ENCODE data around the gene FAM78B. TPM values are rescaled to one million over a fixed set of nuclear protein-coding genes. Genes with fewer than 3 reads are reported as not detected.

The FAM78B gene
- total and polyA plus RNA-seq, 9 donors = 0.64 to 2.6 (median 1.4) TPM

GRCh38 chr1:166197141-166197540, 30.3 kb upstream of the FAM78B start:
- DNase-seq = no peak
- WGBS, 3 donors = 90 to 95% (median 91%) methylated on average over 1 of the region's 1 CpG

GRCh38 chr1:166193057-166193698, 26.4 kb upstream of the FAM78B start:
- Histone ChIP-seq H3K27ac (no peak overlapping the region), H3K4me3 (no peak overlapping the region), H3K4me1 (ENCODE audit: insufficient read depth) (no peaks in the 10 kb centered on the region), H3K27me3 (no peaks in the 10 kb centered on the region), H3K36me3 (no peaks in the 10 kb centered on the region), H3K9me3 (no peaks in the 10 kb centered on the region)
- DNase-seq = no peak
- no peak for TF ChIP-seq POLR2A (IDR thresholded peaks at IDR 0.05)
- no peak for TF ChIP-seq EP300 (IDR thresholded peaks at IDR 0.05)
- TF ChIP-seq, protein P1, sequence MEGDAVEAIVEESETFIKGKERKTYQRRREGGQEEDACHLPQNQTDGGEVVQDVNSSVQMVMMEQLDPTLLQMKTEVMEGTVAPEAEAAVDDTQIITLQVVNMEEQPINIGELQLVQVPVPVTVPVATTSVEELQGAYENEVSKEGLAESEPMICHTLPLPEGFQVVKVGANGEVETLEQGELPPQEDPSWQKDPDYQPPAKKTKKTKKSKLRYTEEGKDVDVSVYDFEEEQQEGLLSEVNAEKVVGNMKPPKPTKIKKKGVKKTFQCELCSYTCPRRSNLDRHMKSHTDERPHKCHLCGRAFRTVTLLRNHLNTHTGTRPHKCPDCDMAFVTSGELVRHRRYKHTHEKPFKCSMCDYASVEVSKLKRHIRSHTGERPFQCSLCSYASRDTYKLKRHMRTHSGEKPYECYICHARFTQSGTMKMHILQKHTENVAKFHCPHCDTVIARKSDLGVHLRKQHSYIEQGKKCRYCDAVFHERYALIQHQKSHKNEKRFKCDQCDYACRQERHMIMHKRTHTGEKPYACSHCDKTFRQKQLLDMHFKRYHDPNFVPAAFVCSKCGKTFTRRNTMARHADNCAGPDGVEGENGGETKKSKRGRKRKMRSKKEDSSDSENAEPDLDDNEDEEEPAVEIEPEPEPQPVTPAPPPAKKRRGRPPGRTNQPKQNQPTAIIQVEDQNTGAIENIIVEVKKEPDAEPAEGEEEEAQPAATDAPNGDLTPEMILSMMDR (IDR thresholded peaks at IDR 0.05) = no peak
- 40 to 49% (median 41%) methylated on average over 5 of the region's 5 CpGs for WGBS, 3 donors
- intact Hi-C loops (cut with DNase I) = no loop called here

More at GRCh38 chr1:166197141-166197540, 30.3 kb upstream of the FAM78B start:
- TF ChIP-seq EP300 (IDR thresholded peaks at IDR 0.05) (no peak), POLR2A (IDR thresholded peaks at IDR 0.05) (no peak)
- TF ChIP-seq, protein P1 (IDR thresholded peaks at IDR 0.05) = no peak
- Histone ChIP-seq H3K36me3 (no peaks in the 10 kb centered on the region), H3K4me1 (ENCODE audit: insufficient read depth) (no peaks in the 10 kb centered on the region), H3K27ac (no peak overlapping the region), H3K4me3 (no peak overlapping the region), H3K9me3 (no peaks in the 10 kb centered on the region), H3K27me3 (no peaks in the 10 kb centered on the region)
- intact Hi-C loops (cut with DNase I) = no loop called here

DNA sequence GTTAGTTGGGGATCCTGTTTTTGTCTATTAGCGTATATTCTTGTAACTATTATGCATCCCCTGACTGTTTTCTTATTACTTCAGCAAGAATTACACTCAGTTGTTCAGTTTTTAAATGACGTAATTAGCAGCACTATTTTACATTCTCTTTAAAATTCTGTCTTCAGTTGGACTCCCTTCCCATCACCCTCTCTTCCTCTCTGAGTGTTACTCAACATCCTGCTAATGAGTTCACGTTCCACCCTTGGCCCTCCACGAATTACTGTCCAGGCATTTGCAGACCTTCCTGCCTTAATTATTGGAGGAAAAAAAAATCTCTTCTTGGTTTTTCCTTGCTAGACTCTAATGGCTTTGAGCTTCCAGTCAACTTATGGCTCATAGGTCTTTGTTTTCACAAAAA, 23.6 kb upstream of the FAM78B start:
- DNase-seq = no peak
- no peak overlapping the region for H3K27ac ChIP-seq
- no peaks in the 10 kb centered on the region for H3K9me3 ChIP-seq
- no peaks in the 10 kb centered on the region for H3K36me3 ChIP-seq
- 57 to 73% (median 58%) methylated on average over 4 of the region's 4 CpGs for WGBS, 3 donors
- no peak overlapping the region for H3K4me3 ChIP-seq
- H3K4me1 ChIP-seq (ENCODE audit: insufficient read depth) = no peaks in the 10 kb centered on the region
- intact Hi-C loops (cut with DNase I) = no loop called here
- TF ChIP-seq, protein P1 (IDR thresholded peaks at IDR 0.05) = no peak
- TF ChIP-seq POLR2A (IDR thresholded peaks at IDR 0.05) (no peak), EP300 (IDR thresholded peaks at IDR 0.05) (no peak)
- H3K27me3 ChIP-seq = no peaks in the 10 kb centered on the region

DNA sequence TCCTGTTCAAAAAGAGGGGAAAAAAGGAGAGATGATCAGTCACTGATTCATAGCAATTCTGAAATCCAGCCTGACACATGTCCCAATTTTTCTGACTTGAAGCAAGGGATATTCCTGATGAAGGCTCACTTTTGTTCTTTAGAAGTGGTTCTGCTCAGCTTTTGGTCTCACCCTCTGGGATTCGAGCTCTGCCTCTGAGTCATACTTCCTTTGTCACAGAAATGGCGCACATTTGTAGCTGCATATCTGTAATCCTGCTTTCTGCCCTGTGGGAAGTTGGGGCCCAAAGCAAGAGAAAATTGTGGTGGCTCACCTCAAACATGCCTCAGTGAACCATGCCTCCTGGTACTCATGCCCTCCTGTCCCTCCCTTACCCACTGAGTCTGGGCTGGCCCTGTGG, 22.3 kb upstream of the FAM78B start:
- no peak overlapping the region for H3K27ac ChIP-seq
- H3K27me3 ChIP-seq = no peaks in the 10 kb centered on the region
- WGBS, 3 donors = 58 to 67% (median 62%) methylated on average over 2 of the region's 2 CpGs
- no peaks in the 10 kb centered on the region for H3K4me1 ChIP-seq (ENCODE audit: insufficient read depth)
- DNase-seq = no peak
- H3K4me3 ChIP-seq = no peak overlapping the region
- TF ChIP-seq POLR2A (IDR thresholded peaks at IDR 0.05) = no peak
- TF ChIP-seq EP300 (IDR thresholded peaks at IDR 0.05) = no peak
- TF ChIP-seq, protein P1 (IDR thresholded peaks at IDR 0.05) = no peak
- no peaks in the 10 kb centered on the region for H3K9me3 ChIP-seq
- no peaks in the 10 kb centered on the region for H3K36me3 ChIP-seq
- intact Hi-C loops (cut with DNase I) = no loop called here
